Calu3 (cell line): Measurements from ENCODE around the gene COPE. TPM values are rescaled to one million over a fixed set of nuclear protein-coding genes. Genes with fewer than 3 reads are reported as not detected.
"Not testable (repeated sequence)": the region's sequence is repeated elsewhere in the genome, so short reads cannot be mapped to it uniquely, and the experiment has no call there.

Source experiments
- BruUV-seq: library from RNA; stranded (reverse); fragments of 400-500 nt; replicated peaks from 2 replicates; lab custom pipeline; 2021; lab: Mats Ljungman, UMichigan
- CTCF ChIA-PET: fragments of 300-600 bp; sonication (Branson Sonifier 250); formaldehyde crosslinking; loops from one replicate; lab custom pipeline; 2022; ENCODE audit warnings: antibody characterized with exemption; lab: Charles Lee
- DNase-seq: peaks from one replicate; pipeline ENCODE4 v3.0.0; 2022
- H3K27ac Mint-ChIP-seq: one replicate; pipeline ENCODE4 v1.8.0; 2022; ENCODE audit warnings: mixed read lengths; ENCODE audit not compliant: unreplicated experiment
- H3K27me3 Mint-ChIP-seq: one replicate; pipeline ENCODE4 v1.8.0; 2022; ENCODE audit warnings: mixed read lengths; ENCODE audit not compliant: unreplicated experiment
- H3K36me3 Mint-ChIP-seq: one replicate; pipeline ENCODE4 v1.8.0; 2022; ENCODE audit warnings: mild to moderate bottlenecking, moderate library complexity, mixed read lengths; ENCODE audit not compliant: insufficient read depth, unreplicated experiment
- H3K4me1 Mint-ChIP-seq: one replicate; pipeline ENCODE4 v1.8.0; 2022; ENCODE audit warnings: mild to moderate bottlenecking, low read depth, mixed read lengths; ENCODE audit not compliant: unreplicated experiment
- H3K4me3 Mint-ChIP-seq: one replicate; pipeline ENCODE4 v1.8.0; 2022; ENCODE audit warnings: mild to moderate bottlenecking, low read depth, moderate library complexity, mixed read lengths; ENCODE audit not compliant: unreplicated experiment
- H3K9me3 Mint-ChIP-seq: one replicate; pipeline ENCODE4 v1.8.0; 2022; ENCODE audit warnings: low read depth, mixed read lengths; ENCODE audit not compliant: unreplicated experiment
- CTCF ChIP-seq: fragments of 200-600 bp; IDR thresholded peaks from one replicate; pipeline ENCODE4 v1.8.0; 2022; ENCODE audit warnings: antibody characterized with exemption; ENCODE audit not compliant: unreplicated experiment
- intact Hi-C: fragments of 100-400 bp; cut with micrococcal nuclease; formaldehyde crosslinking; loops from one replicate; pipeline ENCODE4 v1.10.0; 2022; ENCODE audit not compliant: unreplicated experiment
- total RNA-seq: library from RNA; stranded (reverse); gene quantifications from 2 replicates; pipeline ENCODE4 v1.2.3, GENCODE V29; 2022

Gene COPE
- total RNA-seq, 1 experiment from 2014 or later = 143 TPM

GRCh38 chr19:18920400-18920799 lies 1.2 kb upstream of the COPE start:
- H3K4me1 Mint-ChIP-seq = peaks cover 6% of the 10 kb centered on the region
- intact Hi-C loops = no loop called here
- no peaks in the 10 kb centered on the region for H3K9me3 Mint-ChIP-seq
- DNase-seq = no peak
- peak overlapping the region; percentile 86 for H3K4me3 Mint-ChIP-seq
- peaks cover 83% of the 10 kb centered on the region for H3K36me3 Mint-ChIP-seq
- no peak for TF ChIP-seq CTCF
- peak overlapping the region; percentile 85 for H3K27ac Mint-ChIP-seq
- CTCF ChIA-PET = interaction anchor here (1.5 kb wide), 1 partner anchor 66 kb away, joined by 10 read pairs; no protein-coding TSS in a partner anchor
- H3K27me3 Mint-ChIP-seq = no peaks in the 10 kb centered on the region
- no TSS peak for BruUV-seq

- H3K36me3 Mint-ChIP-seq = peaks cover 80% of the 10 kb centered on the region
- intact Hi-C loops = no loop called here
- no peak for TF ChIP-seq CTCF
- H3K9me3 Mint-ChIP-seq = no peaks in the 10 kb centered on the region
- peak overlapping the region; percentile 85 for H3K27ac Mint-ChIP-seq
- peak overlapping the region; percentile 86 for H3K4me3 Mint-ChIP-seq
- TSS peak; percentile 89 for BruUV-seq
- no peaks in the 10 kb centered on the region for H3K27me3 Mint-ChIP-seq
- CTCF ChIA-PET = interaction anchor here (0.9 to 1.5 kb wide), 2 partner anchors 67 to 73 kb away, joined by 3 to 10 read pairs; no protein-coding TSS in a partner anchor
- DNase-seq = no peak
- peaks cover 6% of the 10 kb centered on the region for H3K4me1 Mint-ChIP-seq
Observed at GRCh38 chr19:18919900-18920214, 670 bp upstream of the COPE start.

- intact Hi-C loops, H3K9me3 Mint-ChIP-seq, BruUV-seq, CTCF ChIA-PET, H3K27ac Mint-ChIP-seq, H3K27me3 Mint-ChIP-seq, H3K4me1 Mint-ChIP-seq, DNase-seq: not testable (repeated sequence)
- Mint-ChIP-seq H3K36me3 (peaks cover 64% of the 10 kb centered on the region), H3K4me3 (peak overlapping the region; percentile 86)
Observed at GRCh38 chr19:18917593-18917992, 1.6 kb downstream of the COPE start.

GRCh38 chr19:18915639-18916038 lies 3.5 kb downstream of the COPE start:
- peaks cover 6% of the 10 kb centered on the region for H3K4me1 Mint-ChIP-seq
- BruUV-seq = no TSS peak
- CTCF ChIA-PET = interaction anchor here (1.0 to 1.9 kb wide), 2 partner anchors 20 to 71 kb away, joined by 3 to 6 read pairs; no protein-coding TSS in a partner anchor
- intact Hi-C loops = no loop called here
- TF ChIP-seq CTCF = no peak
- peak; percentile 46 for DNase-seq
- no peaks in the 10 kb centered on the region for H3K9me3 Mint-ChIP-seq
- peaks cover 47% of the 10 kb centered on the region for H3K36me3 Mint-ChIP-seq
- no peaks in the 10 kb centered on the region for H3K27me3 Mint-ChIP-seq
- H3K4me3 Mint-ChIP-seq = no peak overlapping the region
- no peak overlapping the region for H3K27ac Mint-ChIP-seq

GRCh38 chr19:18913466-18913865 lies 5.7 kb downstream of the COPE start:
- DNase-seq = no peak
- BruUV-seq = no TSS peak
- CTCF ChIA-PET = no interaction called here
- no peaks in the 10 kb centered on the region for H3K27me3 Mint-ChIP-seq
- peaks cover 6% of the 10 kb centered on the region for H3K4me1 Mint-ChIP-seq
- intact Hi-C loops = no loop called here
- H3K36me3 Mint-ChIP-seq = peaks cover 32% of the 10 kb centered on the region
- no peak overlapping the region for H3K4me3 Mint-ChIP-seq
- no peaks in the 10 kb centered on the region for H3K9me3 Mint-ChIP-seq
- TF ChIP-seq CTCF = no peak
- no peak overlapping the region for H3K27ac Mint-ChIP-seq
